Testis (tissue), 3 donors: ENCODE results near the gene CTIF. TPM values are rescaled to one million over a fixed set of nuclear protein-coding genes. Genes with fewer than 3 reads are reported as not detected.

Source experiments
- DNase-seq: peaks from one replicate; pipeline ENCODE4 v3.0.0-alpha.2; 2019
- H3K27ac ChIP-seq, 2 donors: fragments of 200-600 bp; sonication (generic); one replicate each; pipeline ENCODE4 v1.5.1; 2019
- H3K27me3 ChIP-seq: fragments of 200-600 bp; sonication (generic); one replicate; pipeline ENCODE4 v1.5.1; 2019
- H3K36me3 ChIP-seq: fragments of 200-600 bp; sonication (generic); one replicate; pipeline ENCODE4 v1.5.1; 2017; ENCODE audit warnings: low read depth; ENCODE audit errors: missing control alignments
- H3K4me1 ChIP-seq: fragments of 200-600 bp; sonication (generic); one replicate; pipeline ENCODE4 v1.5.1; 2019
- H3K4me3 ChIP-seq, 2 donors: fragments of 200-600 bp; sonication (generic); one replicate each; pipeline ENCODE4 v1.5.1; 2017 to 2019
- H3K9me3 ChIP-seq: fragments of 200-600 bp; sonication (generic); one replicate; pipeline ENCODE4 v1.5.1; 2017
- POLR2A ChIP-seq: fragments of 450-650 bp; IDR thresholded peaks from one replicate; pipeline ENCODE4 v1.6.1; 2017; ENCODE audit warnings: antibody characterized with exemption, mild to moderate bottlenecking, moderate library complexity
- WGBS, 2 donors: methylation state at CpG; one replicate each; pipeline ENCODE4 v1.1.5; 2018; 5-methylcytosine and 5-hydroxymethylcytosine counted together
- intact Hi-C: fragments of 100-400 bp; cut with DNase I; formaldehyde crosslinking; loops from one replicate; pipeline ENCODE4 v1.15.1; 2023; ENCODE audit warnings: low total_unique reads
- polyA plus RNA-seq: library from polyadenylated mRNA; stranded (reverse); fragments of 350-450 nt; fragmentation: Illumina TruSeq; extraction: RNeasy Lipid Tissue Mini Kit (QIAGEN cat#74804); gene quantifications from one replicate; pipeline ENCODE4 v1.2.3, GENCODE V29; 2014; ENCODE audit warnings: low read depth, low replicate concordance; ENCODE audit not compliant: insufficient read depth
- total RNA-seq, 2 donors: library from RNA; depleted of rRNA; stranded (reverse); fragments of >200 nt; gene quantifications; one replicate each; pipeline ENCODE4 v1.2.3, GENCODE V29; 2016
- TF ChIP-seq, protein P1 (sequence below), 3 experiments: fragments of 450-650 bp in 2 of 3; fragments of 200-600 bp in 1 of 3; sonication (generic) in 1 of 3; IDR thresholded peaks; one replicate each; pipeline ENCODE4 v1.5.1; 2016 to 2019; ENCODE audit warnings: antibody characterized with exemption in 3 of 3, mild to moderate bottlenecking in 2 of 3, moderate library complexity in 1 of 3

The CTIF gene
- total and polyA plus RNA-seq, 3 donors from 2014 or later, result 33.8 to 41.5 (median 35.6) TPM

DNA sequence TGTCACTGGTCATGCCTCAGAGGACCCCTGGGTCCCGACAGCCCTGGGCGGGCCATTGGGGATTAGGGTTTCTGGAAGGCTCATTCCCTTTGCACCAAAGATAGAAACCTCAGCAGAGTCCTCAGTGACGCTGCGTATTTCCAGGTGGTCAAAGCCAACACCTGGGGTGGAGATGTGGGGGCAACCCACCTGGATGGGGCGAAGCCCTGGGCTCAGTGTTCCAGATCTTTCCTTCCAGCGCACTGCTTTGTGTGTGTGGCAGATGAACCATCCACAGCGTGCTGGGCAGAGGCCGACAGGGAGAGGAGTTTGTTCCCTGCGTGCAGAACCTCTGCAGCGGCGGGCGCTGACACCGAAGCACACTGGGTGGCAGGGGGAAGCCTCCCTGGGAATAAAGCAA lies 143.9 kb downstream of the CTIF start:
- TF ChIP-seq POLR2A, result no peak
- TF ChIP-seq, protein P1, sequence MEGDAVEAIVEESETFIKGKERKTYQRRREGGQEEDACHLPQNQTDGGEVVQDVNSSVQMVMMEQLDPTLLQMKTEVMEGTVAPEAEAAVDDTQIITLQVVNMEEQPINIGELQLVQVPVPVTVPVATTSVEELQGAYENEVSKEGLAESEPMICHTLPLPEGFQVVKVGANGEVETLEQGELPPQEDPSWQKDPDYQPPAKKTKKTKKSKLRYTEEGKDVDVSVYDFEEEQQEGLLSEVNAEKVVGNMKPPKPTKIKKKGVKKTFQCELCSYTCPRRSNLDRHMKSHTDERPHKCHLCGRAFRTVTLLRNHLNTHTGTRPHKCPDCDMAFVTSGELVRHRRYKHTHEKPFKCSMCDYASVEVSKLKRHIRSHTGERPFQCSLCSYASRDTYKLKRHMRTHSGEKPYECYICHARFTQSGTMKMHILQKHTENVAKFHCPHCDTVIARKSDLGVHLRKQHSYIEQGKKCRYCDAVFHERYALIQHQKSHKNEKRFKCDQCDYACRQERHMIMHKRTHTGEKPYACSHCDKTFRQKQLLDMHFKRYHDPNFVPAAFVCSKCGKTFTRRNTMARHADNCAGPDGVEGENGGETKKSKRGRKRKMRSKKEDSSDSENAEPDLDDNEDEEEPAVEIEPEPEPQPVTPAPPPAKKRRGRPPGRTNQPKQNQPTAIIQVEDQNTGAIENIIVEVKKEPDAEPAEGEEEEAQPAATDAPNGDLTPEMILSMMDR (IDR thresholded peaks at IDR 0.05), result no peak
- WGBS, 2 donors, result 90 to 100% methylated on average over 11 to 13 of the region's 13 CpGs
- intact Hi-C loops, result loop anchor here (10.0 kb wide), 1 partner anchor 732 kb away; no protein-coding TSS in a partner anchor
- Histone ChIP-seq H3K4me3 (no peak overlapping the region), H3K27ac (no peak overlapping the region), H3K36me3 (no peaks in the 10 kb centered on the region), H3K9me3 (no peaks in the 10 kb centered on the region), H3K27me3 (no peaks in the 10 kb centered on the region), H3K4me1 (peaks cover 28% of the 10 kb centered on the region)
- no peak for DNase-seq

DNA sequence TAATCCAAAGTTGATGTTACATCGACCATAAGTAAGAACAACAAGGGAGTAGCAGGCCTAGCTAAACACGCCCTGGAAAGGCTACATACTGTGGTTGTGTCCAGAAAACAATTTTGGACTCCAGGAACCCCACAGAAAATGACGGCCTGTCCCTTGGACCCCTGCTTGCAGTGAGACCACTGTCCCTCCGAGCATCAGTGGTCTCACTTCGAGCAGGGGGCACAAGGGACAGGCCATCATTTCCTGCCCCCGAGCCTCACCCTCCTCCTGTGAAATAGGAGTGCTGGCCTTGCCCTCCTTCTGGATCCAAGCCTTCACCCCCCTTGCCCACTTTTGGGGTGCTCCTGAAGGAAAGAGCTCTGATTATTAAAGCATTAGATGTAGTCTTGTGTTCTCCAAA lies 144.4 kb downstream of the CTIF start:
- H3K36me3 ChIP-seq, result no peaks in the 10 kb centered on the region
- TF ChIP-seq POLR2A, result no peak
- TF ChIP-seq, protein P1 (IDR thresholded peaks at IDR 0.05), result no peak
- DNase-seq, result no peak
- WGBS, 2 donors, result 91 to 93% methylated on average over 6 of the region's 6 CpGs
- H3K27me3 ChIP-seq, result no peaks in the 10 kb centered on the region
- no peak overlapping the region for H3K4me3 ChIP-seq
- peaks cover 32% of the 10 kb centered on the region for H3K4me1 ChIP-seq
- H3K9me3 ChIP-seq, result no peaks in the 10 kb centered on the region
- intact Hi-C loops, result loop anchor here (10.0 kb wide), 1 partner anchor 732 kb away; no protein-coding TSS in a partner anchor
- H3K27ac ChIP-seq, result no peak overlapping the region

DNA sequence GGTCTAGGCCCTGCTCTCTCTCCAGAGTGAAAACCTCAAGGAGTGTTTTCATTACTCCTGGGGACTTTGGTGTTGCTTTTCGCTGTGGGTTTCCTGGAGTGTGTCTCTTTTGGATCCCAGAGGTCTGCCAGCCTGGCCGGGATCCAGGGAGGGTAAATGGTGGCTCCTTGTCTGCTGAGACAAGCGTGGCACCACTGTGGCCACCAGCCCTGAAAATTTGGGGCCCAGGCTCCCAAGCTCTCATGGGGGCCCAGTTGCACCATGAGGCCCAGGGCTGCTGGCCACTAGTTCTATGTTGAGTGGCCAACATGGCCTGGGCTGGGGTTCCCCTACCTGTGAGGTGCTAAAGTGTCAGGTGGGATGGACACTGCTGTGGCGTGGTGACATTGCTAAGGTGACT lies 144.8 kb downstream of the CTIF start:
- WGBS, 2 donors, result 86 to 92% methylated on average over 3 to 4 of the region's 4 CpGs
- TF ChIP-seq, protein P1 (IDR thresholded peaks at IDR 0.05), result no peak
- TF ChIP-seq POLR2A, result no peak
- no peaks in the 10 kb centered on the region for H3K27me3 ChIP-seq
- H3K9me3 ChIP-seq, result no peaks in the 10 kb centered on the region
- intact Hi-C loops, result loop anchor here (10.0 kb wide), 1 partner anchor 731 kb away; no protein-coding TSS in a partner anchor
- no peak overlapping the region for H3K27ac ChIP-seq
- H3K36me3 ChIP-seq, result no peaks in the 10 kb centered on the region
- H3K4me3 ChIP-seq, result no peak overlapping the region
- DNase-seq, result no peak
- H3K4me1 ChIP-seq, result peaks cover 36% of the 10 kb centered on the region

DNA sequence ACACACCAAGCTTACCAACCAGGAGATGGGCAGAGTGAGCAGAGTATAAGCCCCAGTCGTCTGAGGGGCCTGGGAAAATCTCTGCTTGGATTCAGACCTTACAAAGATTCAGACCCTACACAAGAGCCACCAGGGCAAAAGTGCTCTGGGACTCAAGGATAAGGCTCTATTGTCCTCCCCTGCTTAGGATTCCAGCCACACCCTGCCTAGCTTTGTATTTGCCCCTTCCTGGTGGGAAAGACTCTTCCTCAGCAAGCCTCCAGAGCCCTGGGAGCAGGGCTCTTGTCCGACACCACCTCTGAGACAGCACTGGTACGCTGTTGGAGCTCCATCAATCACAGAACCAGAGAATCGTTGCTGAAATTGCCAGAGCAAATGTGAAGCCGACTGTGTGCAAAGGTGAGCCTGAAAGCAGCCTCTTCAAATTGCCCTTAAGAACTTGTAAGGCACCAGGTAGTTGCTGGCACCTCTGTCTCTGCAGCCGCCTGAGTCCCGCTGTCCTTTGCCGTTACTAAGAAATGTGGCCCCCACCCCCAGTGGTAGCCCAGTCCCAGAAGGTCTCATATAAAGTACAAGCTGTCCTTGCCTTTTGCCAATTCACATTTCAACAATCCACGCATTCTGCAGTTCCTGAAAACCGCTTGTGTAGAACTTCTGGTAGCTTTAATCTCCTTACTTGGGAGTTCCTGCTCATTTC lies 148.7 kb downstream of the CTIF start:
- Histone ChIP-seq H3K27ac (peak overlapping the region in 1 of 2 donors; percentile 44), H3K4me3 (no peak overlapping the region), H3K27me3 (no peaks in the 10 kb centered on the region), H3K9me3 (no peaks in the 10 kb centered on the region), H3K36me3 (no peaks in the 10 kb centered on the region), H3K4me1 (peaks cover 20% of the 10 kb centered on the region)
- 56 to 59% methylated on average over 8 to 10 of the region's 10 CpGs for WGBS, 2 donors
- DNase-seq, result peak; percentile 66
- TF ChIP-seq, protein P1 (IDR thresholded peaks at IDR 0.05), result no peak
- TF ChIP-seq POLR2A, result no peak
- intact Hi-C loops, result loop anchor here (10.0 kb wide), 1 partner anchor 727 kb away; no protein-coding TSS in a partner anchor

DNA sequence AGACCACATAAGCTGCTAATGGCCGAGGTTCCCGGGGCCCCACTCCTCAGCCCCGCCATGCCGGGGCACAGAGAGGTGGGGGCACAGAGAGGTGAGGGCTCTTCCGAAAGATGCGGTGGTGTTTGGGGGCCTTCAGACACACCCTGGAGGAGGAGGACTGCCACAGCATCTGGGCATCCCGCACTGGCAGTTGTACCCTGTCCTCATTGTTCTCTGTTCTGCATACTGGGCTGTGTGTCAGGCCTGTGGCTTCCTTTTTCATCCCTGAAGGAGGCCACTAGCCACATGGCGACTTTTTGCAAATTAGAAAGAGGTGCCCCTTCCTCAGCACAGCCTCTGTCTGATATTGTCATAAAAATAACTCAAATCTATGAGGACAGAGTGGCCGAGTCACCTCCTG lies 150.1 kb downstream of the CTIF start:
- no peaks in the 10 kb centered on the region for H3K27me3 ChIP-seq
- intact Hi-C loops, result loop anchor here (10.0 kb wide), 1 partner anchor 726 kb away; no protein-coding TSS in a partner anchor
- H3K9me3 ChIP-seq, result no peaks in the 10 kb centered on the region
- H3K4me3 ChIP-seq, result no peak overlapping the region
- TF ChIP-seq, protein P1 (IDR thresholded peaks at IDR 0.05), result no peak
- TF ChIP-seq POLR2A, result no peak
- DNase-seq, result no peak
- no peak overlapping the region for H3K27ac ChIP-seq
- H3K36me3 ChIP-seq, result no peaks in the 10 kb centered on the region
- WGBS, 2 donors, result 94 to 96% methylated on average over 9 of the region's 9 CpGs
- peaks cover 20% of the 10 kb centered on the region for H3K4me1 ChIP-seq
